ENCODE data around the gene ATP2B3.

Gene ATP2B3

GRCh38 chrX:153588021-153588781 is 70.8 kb downstream of the ATP2B3 start:
- FAIRE-seq, result no peak
- DNase-seq (ENCODE audit: insufficient read length, low spot score), result no peak

DNA sequence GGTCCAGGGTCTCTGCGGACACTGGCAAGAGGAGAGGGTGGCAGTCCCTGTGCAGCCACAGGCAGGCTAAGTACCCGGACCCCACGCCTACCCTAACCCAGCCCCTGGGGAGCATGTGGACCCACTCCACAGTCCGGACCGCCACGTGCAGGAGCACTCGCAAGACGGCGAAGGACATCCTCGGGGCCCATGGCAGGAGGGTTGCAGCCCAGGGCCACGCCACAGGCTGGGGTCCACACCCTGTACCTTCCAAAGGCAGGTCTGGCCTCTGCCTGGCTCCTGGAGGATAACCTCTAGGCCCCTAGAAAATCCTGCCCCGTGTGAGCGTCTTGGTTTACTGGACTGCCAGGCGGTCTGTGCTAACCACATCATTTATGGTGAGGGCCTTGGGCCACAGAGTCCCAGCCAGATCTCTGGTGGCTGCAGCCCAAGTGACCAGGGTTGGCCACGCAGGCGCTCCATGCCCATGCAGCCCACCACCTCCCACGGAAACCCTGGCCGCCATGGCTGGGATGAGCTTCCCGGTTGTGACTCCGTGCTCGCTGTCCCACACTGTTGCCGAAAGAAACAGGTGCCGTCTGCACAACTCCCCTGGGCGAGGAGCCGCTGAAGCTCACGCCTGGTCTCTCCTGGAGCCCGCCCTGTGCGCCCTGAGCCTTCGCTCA is 71.5 kb downstream of the ATP2B3 start:
- no peak for TF ChIP-seq CTCF (IDR thresholded peaks at IDR 0.05; ENCODE audit: insufficient read depth, missing control alignments)
- no peak for DNase-seq (ENCODE audit: insufficient read length, low spot score)
- no peak for FAIRE-seq

More at GRCh38 chrX:153588021-153588781, 70.8 kb downstream of the ATP2B3 start:
- no peak for TF ChIP-seq CTCF (IDR thresholded peaks at IDR 0.05; ENCODE audit: insufficient read depth, missing control alignments)

GRCh38 chrX:153590961-153591956 is 73.8 kb downstream of the ATP2B3 start:
- FAIRE-seq (no peak), DNase-seq (ENCODE audit: insufficient read length, low spot score) (no peak)
- TF ChIP-seq CTCF (IDR thresholded peaks at IDR 0.05; ENCODE audit: insufficient read depth, missing control alignments), result no peak

DNA sequence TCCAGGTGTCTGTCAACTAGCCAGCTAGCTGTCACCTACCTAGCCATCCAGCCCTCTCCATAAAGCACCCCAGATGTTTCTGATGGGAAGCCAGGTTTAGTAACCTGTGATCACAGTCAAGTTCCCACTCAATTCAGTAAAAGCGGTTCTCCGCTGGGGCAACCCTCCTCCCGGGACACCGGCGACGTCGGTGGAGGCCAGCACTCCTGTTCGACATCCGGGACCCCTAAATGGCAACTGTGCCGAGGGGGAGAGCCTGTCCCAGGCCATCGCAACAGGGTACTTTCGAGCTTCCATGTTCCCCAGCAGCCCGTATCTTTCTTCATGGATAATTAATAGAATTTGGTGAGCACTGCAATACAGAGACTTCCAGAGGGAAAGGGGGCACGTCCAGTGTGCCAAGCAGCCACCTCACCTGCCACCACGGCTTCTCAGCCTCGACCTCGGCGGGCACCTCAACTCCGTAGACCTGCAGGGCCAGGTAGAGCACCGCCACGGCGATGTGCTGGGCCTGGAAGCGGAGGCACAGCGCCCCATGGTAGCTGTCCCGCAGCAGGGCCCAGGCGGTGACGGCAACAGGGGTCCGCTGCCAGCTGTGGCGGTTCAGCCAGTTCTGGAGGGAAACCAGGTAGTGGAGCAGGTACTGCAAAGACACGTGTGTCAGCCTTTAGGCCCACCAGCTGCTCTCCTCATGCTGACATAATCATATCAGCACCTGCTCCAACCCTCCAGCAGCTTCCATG is 74.8 kb downstream of the ATP2B3 start:
- TF ChIP-seq CTCF (IDR thresholded peaks at IDR 0.05; ENCODE audit: insufficient read depth, missing control alignments), result no peak
- DNase-seq (ENCODE audit: insufficient read length, low spot score) (no peak), FAIRE-seq (no peak)

- FAIRE-seq, result no peak
- no peak for DNase-seq (ENCODE audit: insufficient read length, low spot score)
- TF ChIP-seq CTCF (IDR thresholded peaks at IDR 0.05; ENCODE audit: insufficient read depth, missing control alignments), result no peak
Observed at GRCh38 chrX:153592966-153593688, 75.7 kb downstream of the ATP2B3 start.

Measured in D721Med (cell line).